Fibroblast of villous mesenchyme (primary cell): ENCODE data around the gene TRAPPC1. TPM values are rescaled to one million over a fixed set of nuclear protein-coding genes. Genes with fewer than 3 reads are reported as not detected.

ENCODE experiments used
- DNase-seq: peaks from one replicate; pipeline ENCODE4 v3.0.0-alpha.2; 2010; ENCODE audit warnings: low read depth
- H3K4me3 ChIP-seq: 2 replicates; pipeline ENCODE4 v1.5.1; 2011; ENCODE audit warnings: low read depth, mild to moderate bottlenecking, low read length
- total RNA-seq: library from RNA; depleted of rRNA; stranded (reverse); fragments of >200 nt; gene quantifications from 2 replicates; pipeline ENCODE4 v1.2.3, GENCODE V29; 2012
- TF ChIP-seq, protein P1 (sequence below): IDR thresholded peaks from 2 replicates; pipeline ENCODE4 v1.5.1; 2012; ENCODE audit warnings: low read depth, mild to moderate bottlenecking, low read length; ENCODE audit not compliant: insufficient read depth

Gene TRAPPC1
- total RNA-seq, 1 donor = 42.7 TPM

DNA sequence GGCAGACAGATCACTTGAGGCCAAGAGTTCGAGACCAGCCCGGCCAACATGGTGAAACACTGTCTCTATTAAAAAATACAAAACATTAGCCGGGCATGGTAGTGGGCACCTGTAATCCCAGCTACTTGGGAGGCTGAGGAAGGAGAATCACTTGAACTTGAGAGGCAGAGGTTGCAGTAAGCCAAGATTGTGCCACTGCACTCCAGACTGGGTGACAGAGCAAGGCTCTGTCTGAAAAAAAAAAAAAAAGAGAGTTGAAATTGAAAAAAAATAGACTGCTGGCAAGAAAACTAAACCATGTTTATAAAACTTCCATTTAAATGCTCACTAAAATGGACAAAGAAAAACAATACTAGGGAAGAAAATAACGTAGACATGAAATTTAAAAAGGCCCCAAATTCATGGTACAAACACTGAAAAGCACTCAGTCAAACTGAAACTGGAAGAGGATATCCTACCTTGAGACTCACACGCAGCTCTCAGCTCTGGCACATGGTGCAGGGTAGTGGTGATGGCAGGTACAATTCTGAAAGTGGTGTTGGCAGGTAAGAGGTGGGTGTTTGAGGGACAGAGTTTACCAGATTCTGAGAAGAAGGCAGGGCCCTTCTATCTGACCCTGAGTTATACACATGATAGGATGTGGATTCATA lies 19.5 kb upstream of the TRAPPC1 start:
- no peak overlapping the region for H3K4me3 ChIP-seq
- TF ChIP-seq, protein P1, sequence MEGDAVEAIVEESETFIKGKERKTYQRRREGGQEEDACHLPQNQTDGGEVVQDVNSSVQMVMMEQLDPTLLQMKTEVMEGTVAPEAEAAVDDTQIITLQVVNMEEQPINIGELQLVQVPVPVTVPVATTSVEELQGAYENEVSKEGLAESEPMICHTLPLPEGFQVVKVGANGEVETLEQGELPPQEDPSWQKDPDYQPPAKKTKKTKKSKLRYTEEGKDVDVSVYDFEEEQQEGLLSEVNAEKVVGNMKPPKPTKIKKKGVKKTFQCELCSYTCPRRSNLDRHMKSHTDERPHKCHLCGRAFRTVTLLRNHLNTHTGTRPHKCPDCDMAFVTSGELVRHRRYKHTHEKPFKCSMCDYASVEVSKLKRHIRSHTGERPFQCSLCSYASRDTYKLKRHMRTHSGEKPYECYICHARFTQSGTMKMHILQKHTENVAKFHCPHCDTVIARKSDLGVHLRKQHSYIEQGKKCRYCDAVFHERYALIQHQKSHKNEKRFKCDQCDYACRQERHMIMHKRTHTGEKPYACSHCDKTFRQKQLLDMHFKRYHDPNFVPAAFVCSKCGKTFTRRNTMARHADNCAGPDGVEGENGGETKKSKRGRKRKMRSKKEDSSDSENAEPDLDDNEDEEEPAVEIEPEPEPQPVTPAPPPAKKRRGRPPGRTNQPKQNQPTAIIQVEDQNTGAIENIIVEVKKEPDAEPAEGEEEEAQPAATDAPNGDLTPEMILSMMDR = no peak
- no peak for DNase-seq

DNA sequence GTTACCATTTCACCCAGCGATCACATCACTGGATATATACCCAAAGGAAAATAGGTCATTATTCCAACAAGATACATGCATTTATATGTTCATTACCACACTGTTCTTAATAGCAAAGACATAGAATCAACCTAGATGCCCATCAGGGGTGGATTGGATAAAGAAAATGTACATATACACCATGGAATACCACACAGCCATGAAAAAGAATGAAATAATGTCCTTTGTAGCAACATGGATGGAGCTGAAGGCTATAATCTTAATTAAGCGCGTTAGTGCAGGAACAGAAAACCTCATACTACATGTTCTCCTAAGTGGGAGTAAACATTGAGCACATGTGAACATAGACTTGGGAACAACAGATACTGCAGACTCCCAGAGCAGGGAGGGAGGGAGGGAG lies 18.8 kb upstream of the TRAPPC1 start:
- TF ChIP-seq, protein P1 = no peak
- DNase-seq = no peak
- no peak overlapping the region for H3K4me3 ChIP-seq

DNA sequence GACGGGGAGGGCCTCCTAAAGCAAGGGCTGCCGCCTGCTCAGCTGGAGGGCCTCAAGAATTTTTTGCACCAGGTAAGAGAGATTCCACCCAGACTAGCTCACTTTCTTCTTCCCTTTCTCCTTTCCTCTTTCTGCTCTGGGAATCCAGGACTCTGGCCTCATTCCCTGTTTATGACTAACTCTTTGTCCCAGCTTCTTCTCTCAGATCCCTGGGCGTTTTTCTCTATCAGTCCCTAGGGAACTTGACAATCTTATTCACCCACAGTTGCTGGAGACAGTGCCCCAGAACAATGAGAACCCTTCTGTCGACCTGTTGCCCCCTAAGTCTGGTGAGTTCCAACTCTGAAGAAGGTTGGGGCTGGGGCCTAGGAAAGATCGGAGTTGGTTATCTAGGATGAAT lies 15.9 kb upstream of the TRAPPC1 start:
- TF ChIP-seq, protein P1 = no peak
- no peak for DNase-seq
- no peak overlapping the region for H3K4me3 ChIP-seq

DNA sequence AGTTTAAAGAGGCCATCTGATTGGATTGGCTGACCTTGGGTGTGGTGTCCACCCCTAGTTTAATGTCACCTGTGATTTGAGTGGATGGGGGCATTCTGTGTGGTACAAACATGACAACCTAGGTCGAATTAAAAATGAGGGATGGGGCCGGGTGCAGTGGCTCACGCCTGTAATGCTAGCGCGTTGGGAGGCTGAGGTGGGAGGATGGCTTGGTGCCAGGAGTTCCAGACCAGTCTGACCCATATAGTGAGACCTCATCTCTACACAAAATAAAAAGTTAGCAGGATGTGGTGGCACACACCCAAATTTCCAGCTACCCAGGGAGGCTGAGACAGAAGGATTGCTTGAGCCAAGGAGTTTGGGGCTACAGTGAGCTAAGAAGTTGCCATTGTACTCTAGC lies 14.7 kb upstream of the TRAPPC1 start:
- TF ChIP-seq, protein P1 = no peak
- DNase-seq = no peak
- no peak overlapping the region for H3K4me3 ChIP-seq

DNA sequence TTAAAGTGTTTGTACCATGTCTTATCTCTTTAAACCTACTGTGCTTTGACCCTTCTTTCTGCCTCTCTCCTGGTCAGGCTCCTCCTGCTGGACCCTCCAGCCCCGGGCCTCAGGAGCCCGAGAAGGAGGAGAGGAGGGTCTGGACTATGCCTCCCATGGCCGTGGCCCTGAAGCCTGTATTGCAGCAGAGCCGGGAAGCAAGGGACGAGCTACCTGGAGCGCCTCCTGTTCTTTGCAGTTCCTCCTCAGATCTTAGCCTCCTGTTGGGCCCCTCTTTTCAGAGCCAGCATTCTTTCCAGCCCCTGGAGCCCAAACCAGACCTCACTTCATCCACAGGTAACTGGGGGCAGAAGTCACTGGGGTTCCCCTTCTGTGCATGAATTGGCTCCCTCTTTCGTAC lies 13.9 kb upstream of the TRAPPC1 start:
- DNase-seq = no peak
- H3K4me3 ChIP-seq = no peak overlapping the region
- TF ChIP-seq, protein P1 = no peak

DNA sequence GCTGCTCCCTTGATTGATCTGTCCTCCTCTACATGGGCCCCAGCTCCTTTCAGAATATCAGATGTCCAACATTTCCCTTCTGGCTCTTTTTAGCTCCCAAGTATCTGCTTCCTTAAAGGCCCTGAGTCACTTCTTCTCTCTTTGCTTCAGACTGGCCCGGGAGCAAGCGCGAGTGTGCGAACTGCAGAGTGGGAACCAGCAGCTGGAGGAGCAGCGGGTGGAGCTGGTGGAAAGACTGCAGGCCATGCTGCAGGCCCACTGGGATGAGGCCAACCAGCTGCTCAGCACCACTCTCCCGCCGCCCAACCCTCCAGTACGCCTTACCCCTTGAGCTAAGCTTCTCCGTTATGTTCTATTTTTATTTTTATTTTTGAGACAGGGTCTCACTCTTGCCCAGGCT lies 12.6 kb upstream of the TRAPPC1 start:
- no peak for DNase-seq
- TF ChIP-seq, protein P1 = no peak
- no peak overlapping the region for H3K4me3 ChIP-seq

DNA sequence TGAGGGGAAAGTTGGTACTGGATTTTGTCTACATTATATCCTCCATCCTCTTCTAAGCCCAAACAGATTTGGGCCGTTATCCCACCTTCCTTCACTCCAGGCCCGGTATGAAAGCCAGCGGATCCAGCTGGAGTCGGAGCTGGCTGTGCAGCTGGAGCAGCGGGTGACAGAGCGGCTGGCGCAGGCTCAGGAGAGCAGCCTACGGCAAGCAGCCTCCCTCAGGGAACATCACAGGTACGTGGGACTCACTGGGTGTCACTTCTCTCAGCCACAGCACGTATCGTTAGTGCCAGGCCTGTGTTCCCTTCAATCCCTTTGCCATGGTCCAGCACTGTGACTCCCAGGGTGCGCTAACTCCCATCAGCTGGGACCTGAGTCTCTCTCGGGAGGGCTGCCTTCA lies 11.5 kb upstream of the TRAPPC1 start:
- no peak overlapping the region for H3K4me3 ChIP-seq
- TF ChIP-seq, protein P1 = no peak
- DNase-seq = no peak
